Measurements from ENCODE around the gene MLH3.
A peak's percentile ranks its signal among the peaks of the same experiment; 100 is the strongest.
"Not testable (repeated sequence)": the region's sequence is repeated elsewhere in the genome, so short reads cannot be mapped to it uniquely, and the experiment has no call there.

MLH3 gene

DNA sequence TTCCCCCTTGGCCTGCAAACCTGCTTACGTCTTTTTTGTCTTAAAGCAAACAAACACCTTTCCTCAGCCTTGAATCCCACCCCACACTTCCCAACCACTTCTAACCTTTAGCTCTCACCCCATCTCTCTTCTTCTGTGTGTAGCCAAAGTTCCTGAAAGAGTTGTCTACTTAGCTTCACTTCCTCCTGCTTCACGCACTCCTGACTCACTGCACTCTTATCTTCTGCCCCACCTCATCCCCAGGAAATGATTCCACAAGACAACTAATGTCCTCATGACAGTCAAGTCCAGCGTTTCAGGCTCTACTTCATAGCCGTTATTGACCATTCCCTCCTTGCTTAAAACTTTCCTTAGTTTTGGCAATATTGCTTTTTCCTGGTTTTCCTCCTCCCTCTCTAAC lies 26.2 kb downstream of the MLH3 start:
- DNase-seq (ENCODE audit: low read depth): no peak

DNA sequence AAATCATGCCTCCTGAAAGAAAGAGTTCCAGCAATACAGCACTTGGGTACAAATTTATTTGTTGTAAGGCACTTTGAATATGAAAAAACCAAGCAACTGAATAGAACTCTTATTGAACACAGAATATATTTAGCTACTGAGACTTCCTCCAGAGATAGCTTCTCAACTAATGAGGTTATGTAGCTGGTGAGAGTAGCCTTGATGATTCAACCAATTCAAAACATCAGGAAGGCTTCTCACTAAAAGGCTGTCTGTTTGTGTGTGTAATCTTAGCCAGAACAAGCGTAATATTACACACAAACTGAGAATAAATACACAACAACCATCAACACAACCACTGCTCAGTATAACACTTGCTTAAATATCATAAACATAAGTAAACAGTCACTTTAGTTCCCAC lies 28.2 kb downstream of the MLH3 start:
- DNase-seq (ENCODE audit: low read depth): no peak

DNA sequence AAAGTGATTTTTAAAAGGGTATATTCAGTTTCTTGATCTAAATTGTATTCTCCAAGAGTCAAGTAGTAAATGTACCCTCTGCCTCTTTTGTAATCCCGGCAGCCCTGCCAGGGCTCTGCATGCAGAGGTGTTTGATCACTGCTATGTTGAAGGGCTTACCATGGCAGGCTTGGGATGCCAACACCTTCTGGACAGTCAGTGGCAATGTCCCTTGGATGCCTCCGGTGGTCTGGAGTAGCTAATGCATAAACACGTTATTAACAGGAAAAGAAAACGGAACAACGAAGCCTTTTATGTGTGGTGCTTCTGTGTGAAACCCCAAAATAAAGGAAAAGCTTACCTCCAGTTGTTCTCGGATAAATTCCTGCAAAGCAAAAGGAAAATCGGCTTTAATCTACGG lies 28.6 kb downstream of the MLH3 start:
- no peak for DNase-seq (ENCODE audit: low read depth)

DNA sequence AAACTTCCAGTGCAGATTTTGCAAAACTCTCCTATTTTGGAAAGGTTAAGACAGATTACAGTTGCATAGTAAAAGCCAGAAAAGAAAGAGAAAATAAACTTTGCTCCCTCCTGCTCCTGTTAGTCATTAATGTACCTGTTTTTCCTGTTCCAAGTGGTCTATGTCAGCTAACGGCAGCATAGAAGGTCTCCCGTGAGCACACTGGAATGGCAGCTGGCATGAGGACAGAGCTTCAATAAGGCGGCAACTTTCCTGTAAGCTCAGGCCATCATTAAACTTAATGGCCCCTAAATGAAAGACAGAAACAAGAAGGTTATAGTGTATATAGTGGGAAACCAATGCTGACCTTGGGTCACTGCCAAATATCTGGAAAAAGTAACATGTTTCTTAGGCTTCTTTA lies 32.6 kb downstream of the MLH3 start:
- DNase-seq (ENCODE audit: low read depth): no peak

DNA sequence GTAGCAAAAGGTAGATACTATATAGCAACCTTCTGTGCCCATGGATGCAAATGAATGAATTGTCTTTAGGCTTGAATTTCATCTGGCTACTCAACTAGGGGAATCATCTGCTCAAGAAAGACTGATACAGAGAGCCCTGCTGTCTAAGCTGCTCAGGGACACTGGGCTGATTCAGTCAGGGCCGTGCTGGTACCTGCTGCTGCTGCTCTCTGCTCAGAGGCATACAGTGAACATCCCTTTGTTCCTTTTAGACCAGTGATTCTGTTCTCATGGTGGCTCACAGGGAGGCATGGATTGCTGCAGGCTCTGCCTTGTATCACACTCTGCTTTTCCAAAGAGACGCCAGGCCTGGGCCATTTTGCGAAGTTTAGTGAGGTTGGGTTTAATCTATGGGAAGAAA lies 34.5 kb downstream of the MLH3 start:
- DNase-seq (ENCODE audit: low read depth): no peak

DNA sequence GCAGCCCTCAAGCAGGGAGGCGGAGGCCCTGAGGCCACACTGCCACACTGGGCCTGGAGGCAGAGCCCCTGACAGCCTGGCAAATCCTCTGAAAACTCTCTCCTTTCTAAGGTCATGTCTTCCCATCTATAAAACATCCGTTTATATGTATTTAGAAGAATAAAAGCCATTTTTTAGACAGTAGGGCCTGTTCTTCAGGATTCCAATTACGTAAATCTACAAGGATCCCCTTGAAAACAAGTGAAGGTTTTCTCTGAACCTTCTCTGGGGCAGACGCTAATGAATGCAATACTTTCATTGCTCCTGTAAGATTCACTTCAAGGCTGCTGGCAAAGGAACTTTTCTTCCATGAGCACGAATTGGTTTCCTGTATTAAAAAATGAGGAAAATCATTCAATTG lies 35.8 kb downstream of the MLH3 start:
- DNase-seq (ENCODE audit: low read depth): no peak

DNA sequence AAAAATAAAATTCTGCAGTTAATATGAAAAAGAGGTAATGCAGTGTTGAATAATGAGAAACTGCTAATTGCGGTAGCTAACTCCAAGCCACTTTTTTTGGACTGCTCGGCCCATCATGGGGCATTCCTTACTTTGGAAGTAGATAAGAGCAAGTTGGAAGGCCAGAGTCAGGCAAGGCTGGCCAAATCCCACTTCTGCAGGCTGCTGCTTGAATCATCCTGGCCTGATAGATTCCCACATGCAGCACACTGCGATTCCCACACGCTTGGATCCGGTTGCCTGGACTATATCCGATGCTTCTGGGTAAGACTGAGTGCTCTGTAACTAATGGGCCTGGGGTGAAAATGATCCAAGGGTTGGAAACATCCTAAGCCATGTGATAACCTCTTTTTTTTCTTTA lies 38.0 kb downstream of the MLH3 start:
- no peak for DNase-seq (ENCODE audit: low read depth)

DNA sequence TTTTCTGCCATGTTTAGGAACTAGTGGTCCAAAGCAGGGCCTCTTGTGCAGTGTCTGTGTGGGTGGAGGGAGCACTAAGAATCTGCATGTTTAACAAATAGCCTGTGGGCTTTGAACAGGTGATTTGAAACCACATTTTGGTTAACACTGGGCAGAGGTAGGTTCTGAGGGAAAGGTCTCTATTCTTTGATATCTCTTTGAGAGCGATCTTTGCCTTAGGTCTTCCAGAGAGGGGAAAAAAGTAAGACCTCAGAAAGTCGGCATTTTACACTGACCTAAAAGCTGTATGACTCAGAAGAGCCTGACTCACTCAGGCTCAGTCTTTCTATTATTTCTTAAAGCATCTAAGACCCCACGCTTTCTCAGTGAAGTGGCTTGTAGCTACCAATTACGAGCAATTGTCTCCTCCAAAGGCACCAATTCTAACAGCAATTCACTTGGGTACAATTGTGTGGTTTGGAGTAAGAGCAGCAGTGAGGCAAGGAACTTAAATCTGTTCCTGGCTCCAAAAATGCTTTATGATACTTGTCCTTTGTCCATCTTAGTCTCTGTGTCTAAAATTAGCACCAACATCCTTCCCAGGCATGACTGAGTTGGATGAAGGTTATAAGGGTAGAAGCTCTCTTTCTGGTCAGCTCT lies 39.8 kb downstream of the MLH3 start:
- peak; percentile 46 for DNase-seq (ENCODE audit: low read depth)

DNA sequence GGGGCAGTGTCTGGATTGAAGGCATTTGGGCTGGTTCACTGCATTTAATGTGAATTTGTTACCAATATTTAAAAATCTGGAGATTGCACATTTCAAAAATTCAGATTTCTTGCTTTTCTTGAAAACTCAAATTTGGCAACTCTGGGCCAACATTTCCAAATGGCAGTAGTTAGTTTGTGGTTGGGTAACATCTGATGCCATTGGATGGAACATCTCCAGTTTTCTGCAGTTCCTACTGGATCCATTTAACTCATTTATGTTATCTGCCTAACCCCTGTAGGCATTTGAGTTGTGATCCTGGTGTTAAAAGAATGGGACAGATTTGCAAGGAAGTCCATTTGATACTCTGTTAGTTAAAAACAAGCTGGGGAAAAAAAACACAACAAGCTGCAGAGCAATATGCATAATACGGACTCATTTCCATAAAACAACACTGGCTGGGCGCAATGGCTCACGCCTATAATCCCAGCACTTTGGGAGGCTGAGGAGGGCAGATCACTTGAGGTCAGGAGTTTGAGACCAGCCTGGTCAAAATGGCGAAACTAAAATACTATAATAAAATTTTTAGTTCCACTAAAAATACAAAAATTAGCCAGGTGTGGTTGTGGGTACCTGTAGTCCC lies 40.7 kb downstream of the MLH3 start:
- DNase-seq (ENCODE audit: low read depth): no peak

DNA sequence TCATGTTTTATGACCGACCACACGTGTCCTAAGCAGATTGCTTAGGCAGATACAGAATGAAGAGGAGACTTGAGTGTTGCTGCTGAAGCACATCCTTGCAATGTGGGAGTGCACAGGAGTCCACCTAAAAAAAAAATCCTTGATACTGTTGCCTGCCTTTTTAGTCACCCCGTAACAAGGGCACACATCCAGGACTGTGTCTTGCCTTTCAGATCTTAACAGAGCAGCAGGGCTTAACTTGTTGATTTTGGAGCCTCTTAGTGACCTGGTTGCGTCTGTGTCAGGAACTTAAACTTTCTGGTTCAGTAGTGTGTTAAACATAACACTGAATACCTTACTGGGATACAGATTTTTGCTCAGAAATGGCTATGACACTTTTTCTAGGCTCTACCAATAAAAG lies 42.1 kb downstream of the MLH3 start:
- DNase-seq (ENCODE audit: low read depth): no peak

DNA sequence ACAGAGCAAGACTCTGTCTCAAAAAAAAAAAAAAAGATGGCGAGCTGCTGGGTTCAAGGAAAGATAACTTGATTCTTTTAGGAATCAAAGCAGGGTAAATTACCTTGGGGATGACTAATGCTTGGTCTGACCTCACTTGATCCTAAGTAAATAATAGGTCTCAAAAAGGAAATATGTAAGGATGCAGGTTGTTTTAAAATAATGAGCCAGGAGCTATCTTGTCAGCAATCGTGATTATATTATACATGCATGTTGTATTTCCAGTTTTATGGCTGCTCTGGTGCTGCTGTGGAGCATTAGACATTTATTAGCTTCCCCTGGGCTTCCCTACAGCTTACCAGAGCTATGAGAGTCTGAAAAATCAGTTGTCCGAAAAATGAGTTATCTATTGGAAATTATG lies 45.9 kb downstream of the MLH3 start:
- no peak for DNase-seq (ENCODE audit: low read depth)

DNA sequence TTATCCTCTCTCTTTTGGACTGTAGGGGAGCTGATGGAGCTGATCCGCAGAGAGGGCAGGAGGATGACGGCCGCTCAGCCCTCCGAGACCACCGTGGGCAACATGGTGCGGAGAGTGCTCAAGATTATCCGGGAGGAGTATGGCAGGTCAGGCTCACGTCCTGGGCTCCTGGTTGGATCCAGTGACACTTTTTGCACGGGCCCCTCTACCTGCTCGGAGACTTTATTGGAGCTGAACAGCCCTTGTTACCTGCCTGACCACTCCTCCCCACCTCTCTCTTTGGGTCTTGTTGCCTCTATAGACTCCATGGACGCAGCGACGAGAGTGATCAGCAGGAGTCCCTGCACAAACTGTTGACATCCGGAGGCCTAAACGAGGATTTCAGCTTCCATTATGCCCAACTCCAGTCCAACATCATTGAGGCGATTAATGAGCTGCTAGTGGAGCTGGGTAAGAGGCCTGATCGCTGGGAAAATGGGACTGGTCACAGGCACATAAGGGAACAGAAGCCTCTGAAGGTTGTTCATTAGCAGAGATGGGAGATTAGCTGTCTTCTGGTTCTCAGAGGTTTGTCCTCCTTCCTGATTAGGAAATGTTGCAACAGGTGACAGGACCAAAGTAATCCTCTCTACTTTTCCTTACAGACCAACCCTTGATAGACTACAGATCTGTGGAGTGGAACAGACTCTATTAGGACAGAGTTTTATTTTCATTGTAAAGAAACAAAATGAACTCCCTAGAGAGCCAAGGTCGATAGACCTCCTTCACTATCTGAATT lies 47.8 kb downstream of the MLH3 start:
- DNase-seq (ENCODE audit: low read depth): no peak

DNA sequence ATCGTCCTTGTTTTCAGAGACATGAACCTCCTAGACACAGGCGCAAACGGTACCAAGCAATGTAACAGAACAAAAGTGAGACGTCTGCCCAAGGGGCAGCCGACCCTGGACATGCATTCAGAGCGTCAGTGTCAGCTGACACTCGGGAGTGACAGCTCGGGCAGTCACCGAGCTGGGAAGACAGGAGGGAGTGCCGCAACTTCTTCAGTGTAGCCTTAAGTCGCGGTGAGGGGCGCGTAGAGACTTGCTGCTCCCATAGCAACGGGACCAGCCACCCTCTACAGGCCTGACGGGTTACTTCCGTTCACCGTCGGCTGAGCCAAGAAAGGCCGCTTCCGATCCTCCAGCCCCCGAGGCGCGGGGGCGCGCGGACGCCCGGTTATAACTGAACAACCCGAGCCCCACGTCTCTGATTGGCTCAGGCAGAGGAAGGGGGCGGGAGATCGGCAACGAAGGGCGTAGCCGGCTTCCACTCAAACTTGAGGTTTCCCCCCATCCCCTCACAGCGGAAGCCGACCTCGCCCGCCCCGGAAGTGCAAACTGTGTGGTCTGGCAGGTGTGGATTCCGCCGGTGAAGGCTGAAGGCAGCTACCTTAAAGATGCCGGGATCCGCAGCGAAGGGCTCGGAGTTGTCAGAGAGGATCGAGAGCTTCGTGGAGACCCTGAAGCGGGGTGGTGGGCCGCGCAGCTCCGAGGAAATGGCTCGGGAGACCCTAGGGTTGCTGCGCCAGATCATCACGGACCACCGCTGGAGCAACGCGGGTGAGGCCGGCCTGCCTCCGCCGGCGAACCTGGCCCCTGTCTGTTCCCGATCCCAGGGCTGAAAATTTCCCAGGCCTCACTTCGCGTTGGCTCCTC lies 48.6 kb downstream of the MLH3 start, which contains the start of gene EIF2B2:
TSS of gene EIF2B2 (plus strand) at position 530 of the 858 bp plus-strand sequence. CDS start at position 600, 70 bp downstream.
- DNase-seq (ENCODE audit: low read depth): peak; percentile 79

DNA sequence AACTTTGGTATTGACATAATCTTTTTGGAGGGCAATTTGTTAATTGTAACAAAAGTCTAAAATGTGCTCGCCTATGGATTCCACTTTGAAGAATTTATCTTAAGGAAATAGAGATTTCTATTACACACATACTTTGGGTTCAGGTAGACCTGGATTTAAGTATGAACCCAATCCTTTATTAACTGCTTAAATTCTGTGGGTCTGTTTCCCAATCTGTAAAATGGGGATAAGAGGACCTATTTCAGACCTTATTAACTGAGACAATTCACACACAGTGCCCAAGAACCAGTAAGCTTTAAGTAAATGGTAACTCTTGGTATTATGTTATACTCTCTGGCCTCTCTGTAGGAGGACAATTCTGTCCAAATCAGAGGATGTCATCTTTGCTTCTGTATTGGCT lies 49.4 kb downstream of the MLH3 start:
- no peak for DNase-seq (ENCODE audit: low read depth)

DNA sequence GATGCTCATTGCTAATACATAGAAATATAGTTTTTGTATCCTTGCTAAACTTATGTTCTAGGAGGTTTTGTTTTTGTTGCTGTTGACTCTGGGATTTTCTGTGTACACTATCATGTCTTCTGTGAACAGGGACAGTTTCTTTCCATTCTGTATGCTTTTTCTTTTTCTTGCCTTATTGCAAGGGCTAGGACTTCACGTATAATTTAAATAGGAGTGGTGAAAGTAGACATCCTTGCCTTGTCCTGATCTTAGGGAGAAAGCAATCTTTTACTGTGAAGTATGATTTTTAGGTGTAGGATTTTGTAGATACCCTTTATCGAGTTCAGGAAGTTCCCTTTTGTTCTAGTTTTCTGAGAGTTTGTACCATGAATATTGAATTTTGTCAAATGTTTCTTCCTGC lies 50.0 kb downstream of the MLH3 start:
- DNase-seq (ENCODE audit: low read depth): no peak

DNA sequence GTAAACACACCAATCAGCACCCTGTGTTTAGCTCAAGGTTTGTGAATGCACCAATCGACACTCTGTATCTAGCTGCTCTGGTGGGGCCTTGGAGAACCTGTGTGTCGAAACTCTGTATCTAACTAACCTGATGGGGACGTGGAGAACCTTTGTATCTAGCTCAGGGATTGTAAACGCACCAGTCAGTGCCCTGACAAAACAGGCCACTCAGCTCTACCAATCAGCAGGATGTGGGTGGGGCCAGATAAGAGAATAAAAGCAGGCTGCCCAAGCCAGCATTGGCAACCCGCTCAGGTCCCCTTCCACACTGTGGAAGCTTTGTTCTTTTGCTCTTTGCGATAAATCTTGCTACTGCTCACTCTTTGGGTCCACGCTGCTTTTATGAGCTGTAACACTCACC lies 55.5 kb downstream of the MLH3 start:
- DNase-seq (ENCODE audit: low read depth): not testable (repeated sequence)

DNA sequence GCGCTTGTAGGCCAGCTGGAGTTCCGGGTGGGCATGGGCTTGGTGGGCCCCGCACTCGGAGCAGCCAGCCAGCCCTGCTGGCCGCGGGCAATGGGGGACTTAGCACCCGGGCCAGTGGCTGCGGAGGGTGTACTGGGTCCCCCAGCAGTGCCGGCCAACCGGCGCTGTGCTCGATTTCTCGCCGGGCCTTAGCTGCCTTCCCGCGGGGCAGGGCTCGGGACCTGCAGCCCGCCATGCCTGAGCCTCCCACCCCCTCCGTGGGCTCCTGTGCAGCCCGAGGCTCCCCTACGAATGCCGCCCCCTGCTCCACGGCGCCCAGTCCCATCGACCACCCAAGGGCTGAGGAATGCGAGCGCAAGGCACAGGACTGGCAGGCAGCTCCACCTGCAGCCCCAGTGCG lies 57.1 kb downstream of the MLH3 start:
- not testable (repeated sequence) for DNase-seq (ENCODE audit: low read depth)

DNA sequence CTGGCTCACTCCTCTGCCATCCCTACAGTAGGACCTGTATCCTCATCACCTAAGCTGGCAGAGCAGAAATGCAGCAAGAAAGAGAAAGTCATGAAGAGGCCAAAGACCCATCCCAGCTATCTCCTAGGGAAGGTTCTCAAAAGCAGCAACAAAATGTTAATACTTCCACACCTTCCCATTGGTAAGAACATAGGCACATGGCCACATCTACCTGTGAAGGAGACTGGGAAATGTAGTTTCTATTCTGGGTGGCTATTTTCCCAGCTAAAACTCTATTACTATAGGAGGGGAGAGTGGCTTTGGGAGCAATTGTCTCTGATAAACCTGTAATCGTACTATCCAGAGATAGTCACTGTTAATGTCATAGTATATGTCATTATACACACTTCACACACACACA lies 62.3 kb downstream of the MLH3 start:
- no peak for DNase-seq (ENCODE audit: low read depth)

DNA sequence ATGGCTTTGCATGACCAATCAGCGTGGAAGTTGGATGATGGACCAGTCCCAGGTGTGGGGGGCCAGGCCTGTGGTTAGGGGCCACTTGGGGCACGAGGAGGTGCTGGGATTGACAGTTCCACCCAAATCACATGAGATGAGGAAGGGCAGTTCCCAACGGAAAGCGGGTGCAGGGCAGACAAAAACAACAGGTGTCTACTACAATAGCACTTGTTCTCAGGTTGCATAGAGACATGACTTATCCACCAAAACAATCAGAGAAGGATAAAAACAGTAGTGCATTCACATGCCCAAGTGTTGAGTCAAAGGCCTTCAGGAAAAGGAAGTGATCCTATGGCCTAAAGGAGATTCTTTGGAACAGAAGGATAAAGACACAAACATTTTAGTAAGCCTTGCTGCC lies 63.1 kb downstream of the MLH3 start:
- peak; percentile 28 for DNase-seq (ENCODE audit: low read depth)

DNA sequence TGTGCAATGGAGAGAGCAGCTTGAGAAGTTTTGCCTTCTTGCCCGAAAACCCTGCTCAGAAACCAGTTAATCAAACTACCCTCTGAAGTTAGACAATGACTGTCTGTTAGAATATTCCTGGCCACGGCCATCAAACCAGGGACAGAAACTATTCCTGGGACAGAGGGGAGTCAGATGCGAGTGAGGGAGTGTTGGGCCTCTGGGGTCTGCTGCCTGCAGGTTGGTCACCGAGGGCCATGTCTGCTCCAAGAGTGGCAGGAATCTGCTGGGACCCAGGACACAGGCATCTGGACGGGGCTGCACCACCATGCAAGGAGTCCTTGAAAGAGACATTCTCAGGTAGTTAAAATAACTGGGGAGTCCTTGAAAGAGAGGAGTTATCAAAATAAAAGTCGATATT lies 65.5 kb downstream of the MLH3 start:
- no peak for DNase-seq (ENCODE audit: low read depth)

DNA sequence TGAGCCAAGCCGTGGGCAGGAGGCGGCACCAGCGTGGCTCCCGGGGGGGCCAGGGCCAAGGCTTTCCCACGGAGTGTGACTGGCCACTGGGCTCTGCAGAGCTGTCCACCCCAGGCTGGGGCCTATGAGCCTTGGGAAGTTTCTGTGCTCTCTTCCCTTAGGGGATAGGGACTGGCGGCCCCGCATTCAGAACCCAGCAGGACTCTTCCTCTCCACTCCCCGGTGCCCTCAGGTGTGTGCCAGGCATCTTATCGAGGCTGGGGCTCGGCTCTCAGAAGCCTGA lies 66.3 kb downstream of the MLH3 start:
- no peak for DNase-seq (ENCODE audit: low read depth)

DNA sequence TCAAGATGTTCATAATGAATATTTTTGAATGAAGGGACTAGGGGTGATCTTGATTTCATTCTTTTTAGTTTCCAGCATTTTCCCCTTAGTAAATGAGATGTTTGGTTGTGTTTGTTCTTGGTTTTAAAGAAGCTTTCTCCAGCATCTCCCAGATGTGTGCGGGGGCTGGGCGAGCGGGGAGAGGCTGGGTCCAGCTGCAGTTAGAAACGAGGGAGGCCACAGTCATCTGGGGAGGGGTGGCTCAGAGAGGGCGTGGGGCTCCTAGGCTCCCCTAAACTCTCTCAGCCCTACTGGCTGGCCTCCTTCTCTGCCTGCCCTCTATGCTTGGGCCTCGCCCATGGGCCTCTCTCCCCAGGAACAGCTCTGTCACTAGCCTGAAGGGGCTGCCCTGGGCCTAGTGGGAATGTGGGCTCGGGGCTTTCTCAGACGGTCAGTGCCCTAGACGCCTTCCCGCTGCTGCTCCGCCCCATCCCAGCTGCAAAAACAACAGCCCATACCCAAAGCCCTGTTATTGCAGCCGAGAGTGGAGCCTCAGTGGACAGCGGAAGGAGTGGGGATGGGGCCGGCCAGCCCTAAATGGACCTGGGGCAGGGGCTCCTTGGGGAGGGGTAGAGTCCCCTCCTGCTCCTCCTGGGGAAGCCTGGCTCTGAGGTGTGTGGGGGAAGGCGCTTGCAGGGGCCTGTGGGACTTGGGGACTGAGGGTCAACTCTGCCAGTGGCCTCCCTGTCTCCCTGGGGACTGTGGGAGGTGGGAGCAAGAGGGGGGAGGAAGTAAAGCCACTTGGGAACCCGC lies 66.8 kb downstream of the MLH3 start:
- no peak for DNase-seq (ENCODE audit: low read depth)

Measured in HS-5 (cell line).